HS-27A (cell line): ENCODE data around the gene PGM2L1.

Source experiments
- DNase-seq: peaks from one replicate; pipeline ENCODE4 v3.0.0-alpha.2; 2012; ENCODE audit warnings: low read depth, missing footprints

Gene PGM2L1

DNA sequence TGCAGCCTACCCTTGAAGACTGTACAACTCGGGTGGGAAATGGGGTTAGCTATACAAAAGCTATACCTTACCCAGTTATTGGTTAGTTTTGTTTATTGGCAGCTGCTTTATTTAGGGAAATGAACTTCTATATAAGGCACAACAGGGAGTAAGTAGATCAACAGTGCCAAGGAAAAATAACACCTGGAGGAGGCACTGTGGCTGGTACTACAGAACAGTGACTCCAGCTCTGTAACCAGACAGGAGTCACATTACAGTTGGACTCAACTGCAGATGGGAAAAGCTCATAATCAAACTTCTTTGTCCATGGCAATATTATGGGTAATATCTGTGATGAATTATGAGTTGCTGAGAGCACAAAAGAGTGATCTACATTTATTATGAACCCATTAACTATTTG lies 100.7 kb downstream of the PGM2L1 start:
- no peak for DNase-seq

DNA sequence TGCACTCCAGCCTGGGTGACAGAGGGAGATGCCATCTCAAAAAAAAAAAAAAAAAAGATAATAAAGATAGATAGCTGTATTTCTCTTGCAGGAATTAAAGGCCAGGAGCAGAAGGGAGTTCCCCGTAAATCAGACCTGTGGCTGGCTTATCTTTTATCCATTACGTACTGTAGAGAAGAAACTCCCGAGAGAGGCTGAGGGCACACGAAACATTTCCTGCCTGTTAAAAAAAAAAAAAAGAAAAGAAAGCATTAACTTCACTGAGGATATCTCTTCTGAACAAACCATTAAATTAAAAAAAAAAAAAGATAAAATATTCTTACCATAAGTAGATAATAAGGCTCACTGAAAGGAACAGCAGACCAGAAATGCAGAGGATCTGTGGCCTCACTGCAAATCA lies 109.3 kb downstream of the PGM2L1 start:
- no peak for DNase-seq

DNA sequence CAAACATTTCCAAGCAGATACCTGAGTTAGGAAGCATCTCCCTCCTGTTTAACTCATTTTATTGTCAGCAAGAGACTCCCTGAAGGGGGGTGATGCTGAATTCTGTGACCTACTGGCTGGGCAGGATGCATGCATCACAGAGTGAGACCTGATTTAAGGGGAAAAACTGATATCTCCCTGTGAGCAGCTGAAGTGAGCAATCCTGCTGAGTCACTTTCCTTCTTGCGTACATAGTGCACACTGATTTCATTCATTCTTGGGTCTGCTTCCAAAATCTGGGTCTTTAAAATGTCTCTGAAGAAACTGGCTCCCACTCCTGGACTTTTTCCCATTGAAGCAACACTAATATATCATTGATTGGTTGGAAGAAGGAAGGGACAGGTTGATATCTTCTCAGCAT lies 110.1 kb downstream of the PGM2L1 start:
- DNase-seq = peak; percentile 36

DNA sequence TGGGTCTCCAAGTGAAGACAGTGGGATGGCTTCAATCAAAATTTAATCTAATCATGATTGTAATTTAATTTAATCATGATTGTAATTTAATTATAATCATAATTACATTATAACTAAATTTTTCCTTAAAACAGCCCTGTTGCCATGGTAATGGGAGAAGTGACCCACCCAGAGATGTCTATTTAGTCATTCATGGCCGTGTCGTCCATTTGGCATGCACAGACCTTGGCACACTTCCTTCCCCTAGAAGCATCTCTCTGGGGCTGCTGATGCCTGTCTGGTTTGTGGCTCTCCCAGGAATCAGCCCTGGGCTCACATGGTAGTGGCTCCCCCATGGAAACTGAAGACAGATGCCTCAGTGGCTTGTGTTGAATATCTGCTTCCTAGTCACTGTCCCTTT lies 113.8 kb downstream of the PGM2L1 start:
- no peak for DNase-seq

DNA sequence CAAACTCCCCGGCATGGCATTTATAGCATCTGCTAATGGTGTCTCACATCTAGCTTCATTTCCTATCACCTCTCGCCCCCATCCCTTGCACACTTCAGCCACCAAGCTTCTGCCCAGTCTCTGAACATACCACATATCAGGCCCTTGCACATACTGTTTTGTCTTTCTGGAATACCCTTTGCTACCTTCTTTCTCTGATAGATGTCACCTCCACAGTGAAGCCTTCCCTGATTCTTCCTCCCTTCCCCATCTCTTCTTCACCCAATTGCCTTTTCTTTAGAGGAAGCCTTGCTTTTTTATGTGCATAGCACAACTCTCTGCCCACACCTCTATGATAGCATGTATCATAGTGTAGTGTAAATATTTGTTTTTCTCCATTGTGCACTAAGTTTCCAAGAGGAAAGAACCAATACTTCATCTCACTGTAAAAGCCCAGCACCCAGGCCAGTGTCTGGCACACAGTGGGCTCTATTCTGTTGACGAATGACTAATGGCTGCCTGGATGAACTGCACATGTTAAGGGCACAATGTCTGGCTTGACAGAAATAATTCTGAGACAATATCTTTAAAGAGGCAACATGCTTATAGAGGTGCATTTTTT lies 114.6 kb downstream of the PGM2L1 start:
- no peak for DNase-seq

DNA sequence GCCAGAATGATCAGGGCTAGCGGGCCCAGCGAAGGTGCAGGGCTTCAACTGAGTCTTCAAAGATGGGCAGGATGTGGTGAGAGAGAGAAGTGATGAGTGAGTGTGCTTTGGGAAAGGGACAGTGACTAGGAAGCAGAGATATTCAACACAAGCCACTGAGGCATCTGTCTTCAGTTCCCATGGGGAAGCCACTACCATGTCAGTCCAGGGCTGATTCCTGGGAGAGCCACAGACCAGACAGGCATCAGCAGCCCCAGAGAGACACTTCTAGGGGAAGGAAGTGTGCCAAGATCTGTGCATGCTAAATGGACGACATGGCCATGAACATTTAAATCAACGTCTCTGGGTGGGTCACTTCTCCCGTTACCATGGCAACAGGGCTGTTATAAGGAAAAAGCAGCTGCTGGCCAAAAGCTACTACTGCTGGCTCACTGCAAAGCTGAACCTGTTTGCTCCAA lies 115.3 kb downstream of the PGM2L1 start:
- no peak for DNase-seq

DNA sequence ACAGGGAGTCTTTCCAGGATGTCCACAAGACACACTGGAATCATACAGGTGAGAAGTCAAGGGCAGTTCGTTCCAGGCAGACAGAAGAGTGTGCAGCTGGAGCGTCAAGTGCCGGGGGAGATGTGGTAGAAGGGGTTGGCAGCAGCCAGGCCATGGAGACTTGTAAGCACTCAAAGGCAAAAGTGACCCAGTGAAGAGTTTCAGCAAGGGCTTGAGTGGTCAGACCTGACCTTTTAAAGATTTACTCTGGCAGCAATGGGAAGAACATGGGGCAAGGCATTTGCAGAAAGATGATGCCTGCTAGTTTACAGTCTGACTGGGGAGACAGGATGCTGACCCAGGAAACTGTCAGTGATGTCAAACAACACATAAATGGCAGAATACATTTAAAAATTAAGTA lies 115.8 kb downstream of the PGM2L1 start:
- no peak for DNase-seq

DNA sequence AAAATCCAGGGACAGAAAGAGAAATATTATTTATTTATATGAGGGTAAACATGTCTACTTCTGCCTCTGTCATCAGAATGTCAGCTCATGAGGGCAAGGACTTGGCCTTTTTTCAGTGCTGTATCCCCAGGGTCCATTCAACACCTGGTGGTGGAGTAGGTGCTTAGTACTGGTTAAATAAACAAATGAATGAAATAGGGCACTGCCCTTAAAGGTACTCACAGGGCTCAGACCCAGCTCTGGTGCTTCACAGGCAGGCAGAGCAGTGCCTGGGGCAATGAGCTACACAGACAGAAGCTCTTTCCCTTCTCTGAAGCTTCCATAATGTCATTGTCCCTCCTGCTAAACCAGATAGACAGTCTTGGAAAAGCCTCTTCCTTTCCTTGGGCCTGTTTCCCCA lies 117.7 kb downstream of the PGM2L1 start:
- no peak for DNase-seq
